ENCODE results near the gene GALNT9.
A peak's percentile ranks its signal among the peaks of the same experiment; 100 is the strongest.

Gene GALNT9

DNA sequence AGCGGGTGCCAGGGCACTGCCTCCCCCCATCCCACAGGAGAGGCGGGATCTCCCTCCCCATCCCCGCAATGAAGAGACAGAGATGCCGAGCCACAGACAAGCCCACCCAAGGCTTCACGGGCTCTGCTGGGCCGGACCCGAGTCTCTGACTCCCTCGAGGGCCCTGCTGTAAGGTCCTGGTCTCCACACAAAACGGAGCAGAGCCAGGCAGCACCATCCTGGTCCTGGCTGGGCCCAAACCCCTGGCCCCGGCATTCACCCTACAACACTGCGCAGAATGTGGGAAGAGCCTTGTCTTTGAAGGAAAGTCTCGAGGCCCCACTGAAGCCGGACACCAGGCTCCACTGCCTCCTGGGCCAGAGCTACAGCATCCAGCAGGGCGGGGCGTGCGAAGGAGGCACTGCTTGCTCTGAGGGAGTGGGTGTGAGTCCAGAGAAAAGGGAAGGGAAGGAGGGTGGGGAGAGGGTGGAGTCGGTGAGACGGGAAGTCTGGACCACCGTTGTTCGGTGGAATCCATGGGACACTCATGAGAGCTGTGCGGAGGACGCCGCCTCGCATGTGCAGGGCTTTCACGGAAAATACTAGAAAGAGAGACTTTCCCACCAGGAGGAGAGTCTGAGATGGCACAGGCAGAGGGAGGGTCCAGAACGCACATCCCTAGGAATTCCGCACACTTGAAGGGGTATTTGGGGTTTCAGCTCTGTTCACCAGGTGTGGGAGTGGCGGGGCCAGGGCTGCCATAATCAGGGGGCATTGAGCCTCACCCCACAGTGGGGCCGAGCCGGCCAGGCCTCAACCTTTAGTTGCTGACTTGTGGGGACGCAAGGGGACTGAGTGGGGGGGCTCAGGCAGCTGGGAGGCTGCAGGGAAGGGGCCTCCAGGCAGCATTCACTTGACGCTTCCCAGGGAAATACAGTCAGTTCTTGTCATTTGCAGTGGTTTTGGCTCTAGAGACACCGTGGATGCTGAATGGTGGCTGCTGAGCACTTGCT lies 36.8 kb downstream of the GALNT9 start:
- no peak for DNase-seq

DNA sequence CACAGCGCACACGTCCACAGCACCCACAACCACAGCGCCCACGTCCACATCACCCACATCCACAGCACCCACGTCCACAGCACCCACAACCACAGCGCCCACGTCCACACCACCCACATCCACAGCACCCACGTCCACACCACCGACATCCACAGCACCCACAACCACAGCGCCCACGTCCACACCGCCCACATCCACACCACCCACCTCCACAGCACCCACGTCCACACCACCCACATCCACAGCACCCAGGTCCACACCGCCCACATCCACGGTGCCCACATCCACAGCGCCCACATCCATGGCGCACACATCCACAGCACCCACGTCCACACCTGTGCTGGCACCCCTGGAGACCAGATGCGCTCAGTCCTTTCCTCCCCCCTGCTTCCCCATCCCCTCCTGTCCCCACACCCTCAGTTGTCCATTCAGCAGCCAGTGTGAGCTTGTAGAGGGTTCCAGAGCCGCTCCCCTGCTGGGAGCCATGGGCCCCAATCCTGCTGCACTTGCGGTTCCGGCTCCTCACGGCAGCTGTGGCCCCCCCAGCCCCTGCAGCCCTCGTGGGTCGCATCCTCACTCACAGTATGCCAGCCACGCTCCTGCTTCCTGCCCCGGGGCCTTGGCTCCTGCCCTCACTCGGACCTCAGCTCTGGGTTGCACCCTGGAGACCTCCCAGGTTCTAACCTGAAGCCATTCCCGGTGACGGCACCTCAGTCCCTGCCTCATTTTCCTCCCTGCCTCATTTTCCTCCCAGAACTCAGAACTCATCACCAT lies 37.8 kb downstream of the GALNT9 start:
- no peak for DNase-seq

DNA sequence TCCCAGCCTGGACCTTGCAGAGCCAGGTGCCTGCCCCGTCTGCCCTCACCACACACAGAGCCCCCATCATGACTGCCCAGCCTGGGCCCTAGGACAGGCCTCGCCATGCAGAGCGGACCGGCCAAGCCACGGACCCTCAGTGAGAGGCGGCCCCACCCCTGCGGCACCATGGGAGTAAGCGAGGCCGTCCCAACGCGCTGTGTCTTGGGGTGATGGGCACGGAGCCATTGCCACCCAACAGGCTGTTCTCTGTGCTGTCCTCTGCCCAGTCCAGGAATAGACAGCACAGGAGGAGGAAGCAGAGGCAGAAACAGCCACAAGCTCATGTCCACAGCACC lies 39.2 kb downstream of the GALNT9 start:
- no peak for DNase-seq

DNA sequence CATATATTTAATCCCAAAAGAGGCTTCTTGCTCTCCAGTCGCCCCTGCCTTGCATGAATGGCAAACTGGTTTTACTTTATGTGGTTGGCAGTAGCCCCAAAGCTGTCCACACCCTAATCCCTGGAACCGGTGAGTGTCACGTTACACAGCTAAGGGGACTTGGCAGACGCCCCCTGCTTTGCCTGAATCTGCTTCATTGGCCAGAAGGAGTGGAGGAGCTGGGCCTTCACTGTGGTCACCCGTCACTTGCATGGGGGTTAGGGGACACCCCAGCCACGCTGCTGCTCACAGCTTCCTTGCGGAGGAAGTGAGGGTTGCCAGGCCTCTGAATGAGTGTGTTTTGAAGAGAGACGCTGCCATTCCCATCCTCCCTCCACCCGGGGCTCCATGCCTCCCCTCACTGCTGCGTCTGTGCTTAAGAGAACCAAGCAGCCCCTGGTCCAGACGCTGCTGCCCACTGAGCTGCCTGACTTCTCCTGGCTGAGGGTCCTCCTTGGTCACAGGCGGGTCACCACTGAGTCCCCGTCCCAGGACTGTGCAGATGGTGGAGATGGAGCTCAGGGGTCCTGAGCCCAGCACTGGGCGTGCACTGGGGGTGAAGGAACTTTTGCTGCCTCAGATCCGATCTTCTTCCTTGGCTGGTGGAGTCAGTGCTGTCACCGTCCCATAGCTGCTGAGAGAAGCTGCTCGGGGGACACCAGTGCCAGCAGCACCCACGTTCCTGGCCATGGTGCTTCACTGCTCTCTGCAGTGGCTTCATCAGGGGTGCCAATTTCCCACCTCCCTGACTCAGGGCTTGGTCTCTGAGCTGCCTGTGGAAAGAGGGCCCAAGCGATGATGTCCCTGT lies 39.8 kb downstream of the GALNT9 start:
- DNase-seq = no peak

DNA sequence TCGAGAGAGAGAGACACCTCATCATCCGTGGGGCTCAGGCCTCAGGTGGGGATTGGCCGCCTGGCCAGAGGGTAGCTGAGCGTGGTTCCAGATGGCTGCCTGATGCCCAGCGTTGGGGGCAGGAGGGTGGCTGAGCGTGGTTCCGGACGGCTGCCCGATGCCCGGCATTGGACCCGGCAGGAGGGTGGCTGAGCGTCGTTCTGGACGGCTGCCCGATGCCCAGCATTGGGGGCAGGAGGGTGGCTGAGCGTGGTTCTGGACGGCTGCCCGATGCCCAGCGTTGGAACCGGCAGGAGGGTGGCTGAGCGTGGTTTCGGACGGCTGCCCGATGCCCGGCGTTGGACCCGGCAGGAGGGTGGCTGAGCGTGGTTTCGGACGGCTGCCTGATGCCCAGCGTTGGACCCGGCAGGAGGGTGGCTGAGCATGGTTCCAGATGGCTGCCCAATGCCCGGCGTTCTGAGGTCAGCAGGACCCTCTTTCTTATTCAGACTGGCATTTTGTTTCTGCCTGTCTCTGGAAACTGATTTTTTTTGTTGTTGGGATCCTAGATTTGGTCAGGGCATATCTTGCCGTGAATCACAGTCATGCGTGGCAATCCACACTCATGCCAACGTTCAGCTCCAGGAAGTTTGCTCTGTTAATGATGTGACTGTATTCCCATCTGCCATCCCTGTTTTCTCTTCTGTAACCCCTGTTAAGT lies 40.7 kb downstream of the GALNT9 start:
- no peak for DNase-seq

DNA sequence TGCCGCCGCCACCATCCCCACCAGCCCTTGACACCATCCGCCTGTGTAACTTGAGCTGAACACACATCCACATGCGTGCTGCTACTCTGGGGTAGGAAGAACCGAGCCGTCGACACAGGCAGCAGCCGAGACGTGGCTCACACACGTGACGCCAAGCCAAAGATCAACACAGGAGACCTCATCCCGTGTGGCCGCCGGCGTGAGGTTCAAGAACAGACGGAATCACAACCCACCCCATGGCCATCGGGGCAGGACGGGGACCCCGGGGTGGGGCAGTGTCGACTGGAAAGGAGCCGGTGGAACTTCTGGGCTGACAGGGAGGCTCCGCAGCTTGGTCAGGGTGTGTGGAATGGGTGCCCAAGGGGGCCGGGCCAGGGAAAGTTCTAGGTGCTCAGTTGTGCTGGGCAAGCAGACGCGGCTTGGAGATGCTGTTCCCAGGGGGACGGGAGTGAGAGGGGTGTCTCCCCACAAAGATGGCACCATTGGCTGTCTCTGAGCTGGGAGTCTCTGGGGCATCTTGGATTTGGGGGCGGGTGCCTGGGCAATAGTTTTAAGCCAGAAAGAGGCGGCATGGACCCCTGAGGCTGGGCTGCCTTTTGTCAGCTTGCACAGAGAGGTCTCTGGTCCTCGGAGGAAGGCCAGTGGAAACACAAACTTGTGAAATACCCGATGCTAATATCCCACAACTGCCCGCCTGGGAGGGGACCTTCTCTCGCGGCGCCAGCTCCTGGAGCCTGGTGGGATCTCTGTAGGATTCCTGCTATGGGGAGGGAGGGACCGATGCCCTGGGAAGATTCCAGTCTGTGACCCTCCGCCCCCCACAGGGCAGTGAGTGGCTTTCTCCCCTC lies 41.8 kb downstream of the GALNT9 start:
- DNase-seq = no peak

DNA sequence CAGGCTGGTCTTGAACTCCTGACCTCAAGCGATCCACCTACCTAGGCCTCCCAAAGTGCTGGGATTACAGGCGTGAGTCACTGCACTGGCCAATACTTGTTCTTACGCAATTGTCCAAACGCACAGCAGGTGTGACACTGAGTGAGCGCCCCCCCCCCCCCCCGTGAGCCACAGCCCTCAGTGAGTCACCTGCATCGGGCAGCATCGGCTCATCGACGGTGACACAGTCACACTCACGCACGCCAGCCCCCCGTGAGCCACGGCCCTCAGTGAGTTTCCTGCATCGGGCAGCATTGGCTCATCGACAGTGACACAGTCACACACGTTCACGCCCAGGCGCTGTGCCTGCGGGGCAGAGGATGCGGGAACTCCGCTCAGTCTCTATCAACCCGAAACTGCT lies 42.5 kb downstream of the GALNT9 start:
- DNase-seq = no peak

DNA sequence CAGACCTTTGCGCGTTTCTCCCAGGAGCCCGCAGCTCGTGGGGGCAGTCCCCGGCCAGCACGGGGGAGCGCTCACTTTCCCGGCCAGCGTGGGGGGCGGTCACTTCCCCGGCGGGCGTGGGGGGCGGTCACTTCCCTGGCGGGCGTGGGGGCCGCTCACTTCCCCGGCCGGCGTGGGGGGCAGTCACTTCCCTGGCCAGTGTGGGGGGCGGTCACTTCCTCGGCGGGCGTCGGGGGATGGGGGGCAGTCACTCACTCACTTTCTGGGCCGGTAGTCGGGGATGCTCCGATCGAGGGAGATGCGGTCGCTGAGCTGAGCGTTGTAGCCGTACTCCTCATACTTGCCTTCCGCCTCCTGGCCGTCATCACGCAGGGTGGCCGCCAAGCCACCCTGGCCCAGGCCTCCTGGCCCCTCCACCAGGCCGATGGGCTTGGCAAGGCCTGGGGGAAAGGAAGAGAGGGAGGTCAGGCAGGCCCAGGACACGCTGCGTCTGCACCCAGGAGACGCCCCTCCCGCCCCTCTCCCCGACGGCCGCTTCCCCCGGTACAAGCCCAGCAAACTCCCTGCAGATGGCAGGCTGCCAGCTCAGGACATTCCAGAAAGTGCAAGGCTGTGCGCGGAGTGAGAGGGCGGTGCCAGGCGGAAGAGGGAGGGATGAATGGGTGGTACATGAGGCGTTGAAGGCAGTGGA lies 43.3 kb downstream of the GALNT9 start:
- DNase-seq = no peak

DNA sequence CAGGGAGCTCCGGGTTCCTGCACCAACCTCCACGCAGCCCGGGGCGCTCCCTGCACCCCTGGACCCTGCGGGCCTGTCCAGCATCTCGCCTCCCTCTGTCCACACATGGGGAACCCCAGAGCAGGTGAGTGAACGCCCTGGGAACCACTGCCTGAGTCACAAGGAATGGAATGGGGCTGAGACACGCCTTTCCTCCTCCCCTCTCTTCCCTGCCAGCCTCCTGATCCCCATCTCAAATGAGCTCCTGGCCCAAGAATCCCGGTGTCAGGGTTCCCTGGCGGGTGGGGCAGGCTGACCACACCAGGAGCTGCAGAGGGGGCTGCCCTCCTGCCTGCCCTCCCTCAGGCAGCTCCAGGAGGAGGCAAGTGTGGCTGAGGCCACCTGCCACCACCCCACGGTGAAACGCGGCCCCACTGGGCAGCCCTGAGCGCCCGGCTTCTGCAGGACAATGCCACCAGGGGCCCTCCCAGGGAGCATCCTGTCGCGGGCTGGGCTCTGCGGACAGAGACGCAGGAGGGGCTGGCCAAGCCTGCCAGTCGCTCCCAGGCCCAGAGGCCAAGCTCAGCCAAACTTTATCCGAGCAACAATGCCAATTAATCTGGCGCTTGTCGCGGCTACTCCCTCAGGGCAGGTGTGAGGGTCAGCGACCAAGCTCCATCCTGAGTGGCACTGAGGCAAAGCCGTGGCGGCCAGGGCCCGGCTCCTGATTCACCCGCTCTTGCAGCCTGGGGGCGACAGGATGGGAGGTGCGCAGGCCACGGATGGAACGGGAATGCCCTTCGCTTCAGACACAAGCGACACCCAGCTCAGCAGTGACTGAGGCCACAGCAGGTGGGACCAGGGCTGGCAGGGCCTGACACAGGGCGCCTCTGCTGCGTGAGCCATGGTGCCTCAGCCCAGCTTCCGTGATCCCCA lies 44.3 kb downstream of the GALNT9 start:
- no peak for DNase-seq

DNA sequence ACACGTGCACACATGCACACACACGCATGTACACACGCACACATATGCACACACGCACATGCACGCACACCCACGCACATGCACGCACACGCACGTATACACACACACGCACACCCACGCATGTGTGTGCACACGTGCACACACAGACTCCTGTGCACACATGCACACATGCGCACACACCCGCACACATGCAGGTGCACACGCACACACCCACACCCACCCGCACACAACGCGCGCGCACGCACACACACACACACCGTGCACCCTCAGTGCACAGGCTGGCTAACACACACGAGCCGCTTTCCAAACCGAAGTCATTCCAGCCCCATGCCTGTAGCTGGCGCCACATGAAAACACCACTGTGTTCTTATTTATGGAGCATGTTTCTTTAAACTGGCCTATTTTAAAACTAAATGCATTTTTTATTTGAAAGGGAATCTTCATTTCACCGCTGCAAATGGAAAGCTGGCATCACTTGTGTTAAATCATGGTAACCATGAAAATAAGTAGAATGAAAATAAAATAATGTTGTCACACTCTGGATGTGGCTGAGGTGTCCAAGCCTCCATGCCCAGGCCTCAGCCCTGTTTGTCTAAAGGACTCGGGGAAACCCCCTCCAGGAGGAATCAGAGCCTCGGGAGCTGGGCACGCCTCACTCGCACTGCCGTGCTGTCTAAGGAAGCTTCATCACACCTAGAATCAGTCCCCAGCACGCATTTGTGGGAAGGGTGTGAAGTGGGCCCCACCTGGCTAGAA lies 45.1 kb downstream of the GALNT9 start:
- DNase-seq = peak; percentile 10

DNA sequence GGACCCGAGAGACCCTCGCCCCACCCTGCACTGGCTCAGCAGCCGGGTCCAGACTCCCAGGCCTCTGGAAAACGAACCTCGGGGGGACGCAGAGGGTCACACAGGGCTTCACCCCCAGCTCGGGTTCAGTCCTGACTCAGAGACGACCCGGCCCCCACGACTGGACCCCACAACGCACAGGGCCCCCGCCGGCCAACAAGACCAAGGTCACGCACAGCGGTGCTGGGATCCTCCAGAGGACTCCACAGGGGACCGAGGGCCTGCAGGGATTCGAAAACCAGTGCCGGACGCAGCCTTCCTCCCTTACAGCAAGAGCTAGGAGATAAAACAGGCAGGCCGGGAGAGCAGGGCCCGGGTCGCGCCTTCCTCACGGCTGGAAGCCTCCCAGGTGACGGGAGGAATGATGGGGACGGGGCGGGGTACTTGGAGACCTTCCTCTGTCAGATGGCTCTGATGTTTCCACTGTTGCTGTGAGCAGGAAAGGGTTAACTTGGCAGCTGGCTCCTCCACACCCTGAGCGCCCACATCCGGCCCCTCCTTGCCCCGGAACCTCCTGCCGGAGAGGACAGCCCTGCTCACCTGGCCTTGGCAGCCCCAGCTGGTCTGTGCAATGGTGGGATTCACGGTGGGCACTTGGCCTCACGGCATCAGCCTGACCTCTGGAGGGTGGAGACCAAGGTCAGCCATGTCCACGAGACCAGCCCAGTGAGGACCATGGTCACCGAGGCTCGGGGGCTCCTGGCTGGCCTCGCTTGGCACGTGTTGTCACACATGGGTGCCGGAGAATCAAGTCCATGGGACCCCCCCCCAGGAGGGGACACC lies 46.2 kb downstream of the GALNT9 start:
- no peak for DNase-seq

DNA sequence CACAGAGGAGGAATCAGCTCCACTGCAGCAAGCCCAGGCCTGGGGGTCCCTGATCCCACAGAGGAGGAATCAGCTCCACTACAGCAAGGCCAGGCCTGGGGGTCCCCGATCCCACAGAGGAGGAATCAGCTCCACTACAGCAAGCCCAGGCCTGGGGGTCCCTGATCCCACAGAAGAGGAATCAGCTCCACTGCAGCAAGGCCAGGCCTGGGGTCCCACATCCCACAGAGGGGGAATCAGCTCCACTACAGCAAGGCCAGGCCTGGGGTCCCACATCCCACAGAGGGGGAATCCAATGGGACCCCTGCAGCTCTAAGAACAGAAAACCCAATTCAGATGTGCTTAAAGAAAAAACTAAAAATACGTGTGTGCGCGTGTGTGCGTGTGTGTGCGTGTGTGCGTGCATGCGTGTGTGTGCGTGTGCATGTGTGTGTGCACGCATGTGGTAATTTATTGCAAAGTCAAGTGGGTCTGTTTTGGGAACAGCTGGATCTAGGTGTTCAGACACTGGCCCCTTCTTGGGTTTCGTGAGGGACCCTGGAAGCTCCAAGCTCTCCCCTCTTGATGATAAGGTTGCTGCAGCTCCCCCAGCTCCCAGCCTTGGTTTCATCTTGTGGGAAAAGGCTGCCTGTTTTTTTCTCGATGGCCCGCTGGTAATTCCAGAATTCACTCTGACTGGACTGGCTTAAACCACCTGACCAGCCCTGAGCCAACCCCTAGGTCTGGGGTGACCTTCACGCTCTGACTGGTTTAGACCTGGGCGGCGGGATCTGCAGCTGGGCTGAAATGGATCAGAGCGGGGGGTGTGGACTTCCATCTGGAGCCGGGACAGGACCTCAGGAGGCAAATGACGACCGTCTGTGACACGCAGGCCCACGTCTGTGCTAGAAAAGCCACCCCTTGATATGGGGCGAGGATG lies 47.1 kb downstream of the GALNT9 start:
- no peak for DNase-seq

DNA sequence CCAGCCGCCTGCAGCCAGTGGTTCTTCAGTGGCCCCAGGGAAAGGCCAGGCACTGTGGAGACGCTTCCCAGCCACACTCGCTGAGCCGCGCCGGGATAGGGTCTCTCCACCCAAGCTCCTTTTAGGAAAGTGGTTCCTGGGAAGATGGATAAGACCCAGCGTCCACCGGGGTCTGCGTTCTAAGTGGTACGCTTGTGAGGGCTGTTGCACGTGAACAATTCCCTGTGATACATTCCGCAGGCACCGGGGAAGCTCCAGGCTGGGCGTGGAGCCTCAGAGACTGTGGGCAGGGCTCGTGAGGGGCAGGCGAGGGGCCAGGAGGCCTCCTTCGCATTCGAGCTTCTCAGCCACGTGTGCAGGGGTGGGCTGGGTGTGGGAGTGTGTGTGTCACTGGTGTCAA lies 48.4 kb downstream of the GALNT9 start:
- DNase-seq = no peak

DNA sequence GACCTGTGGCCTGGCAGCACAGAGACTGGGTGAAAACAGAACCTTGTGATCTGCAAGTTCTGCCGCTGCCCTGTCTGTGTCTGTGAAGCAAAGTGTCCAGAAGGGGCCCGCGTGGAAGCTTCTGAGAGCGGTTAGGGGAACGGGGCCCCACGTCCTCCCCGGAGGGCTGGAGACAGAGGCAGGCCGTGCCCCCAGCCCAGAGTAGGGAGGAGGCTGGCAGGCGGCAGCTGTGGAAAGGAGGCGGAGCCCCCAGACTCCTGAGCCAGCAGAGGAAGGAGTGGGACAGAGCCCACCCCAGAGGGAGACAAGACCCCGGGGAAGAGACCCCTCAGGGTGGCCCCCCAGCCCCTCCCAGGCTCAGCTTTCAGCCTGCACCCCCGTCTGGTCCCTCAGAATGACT lies 49.0 kb downstream of the GALNT9 start:
- DNase-seq = no peak

DNA sequence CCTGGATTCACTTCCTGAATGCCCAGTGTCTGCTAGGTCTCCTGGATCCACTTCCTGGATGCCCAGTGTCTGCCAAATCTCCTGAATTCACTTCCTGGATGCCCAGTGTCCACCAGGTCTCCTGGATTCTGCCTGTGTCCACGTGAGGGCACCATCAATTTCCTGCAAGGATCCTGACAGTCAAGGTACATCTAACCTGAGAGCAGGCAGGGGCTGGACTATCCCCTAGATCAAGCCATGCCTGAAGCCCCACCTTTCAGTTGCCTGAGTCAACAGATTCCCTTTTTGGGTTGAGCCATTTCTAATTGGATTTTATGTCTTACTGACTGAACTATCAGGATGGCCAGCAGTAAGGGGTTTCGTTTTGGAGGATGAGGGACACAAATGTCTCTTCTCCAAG lies 49.5 kb downstream of the GALNT9 start:
- no peak for DNase-seq

DNA sequence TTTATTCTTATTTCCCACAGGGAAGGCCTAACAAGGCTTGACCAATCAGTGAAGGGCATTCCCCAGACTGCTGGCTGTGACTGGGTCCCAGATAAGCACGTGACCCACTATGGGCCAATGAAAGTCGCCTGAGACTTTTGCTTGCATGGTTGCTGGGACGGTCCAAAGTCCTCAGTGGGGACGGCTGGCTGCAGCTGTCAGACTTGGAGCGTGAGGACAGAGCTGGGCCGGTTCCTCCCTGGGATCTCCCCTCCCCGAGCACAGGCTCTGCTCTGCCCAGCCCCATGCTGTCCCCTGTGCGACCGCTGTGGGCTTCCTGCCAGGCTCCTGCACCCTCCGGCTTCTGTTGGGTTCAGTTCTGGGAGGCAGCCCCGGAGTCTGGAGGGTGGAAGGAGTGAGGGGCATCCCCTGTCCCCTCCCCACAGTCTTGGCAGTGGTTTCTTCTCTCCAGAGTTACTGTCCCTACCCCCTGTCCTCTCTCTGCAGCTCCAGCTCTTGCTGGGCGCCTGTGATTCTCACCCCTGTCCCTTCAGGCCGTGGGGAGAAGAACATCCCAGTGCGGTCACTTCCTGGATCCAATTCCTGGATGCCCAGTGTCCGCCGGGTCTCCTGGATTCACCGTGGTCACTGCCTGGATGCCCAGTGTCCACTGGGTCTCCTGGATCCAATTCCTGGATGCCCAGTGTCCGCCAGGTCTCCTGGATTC lies 50.1 kb downstream of the GALNT9 start:
- no peak for DNase-seq

Data from OCI-M1 (cell line).